Mesodermal cell (in vitro differentiated cells): ENCODE data around the gene ALK.

Experiments used
- H3K27ac ChIP-seq: 2 replicates; pipeline ENCODE4 v1.7.0; 2013; ENCODE audit warnings: mild to moderate bottlenecking, low read depth, low read length, moderate library complexity; ENCODE audit not compliant: severe bottlenecking
- H3K36me3 ChIP-seq: 2 replicates; pipeline ENCODE4 v1.7.1; 2013; ENCODE audit warnings: mild to moderate bottlenecking, low read length, moderate library complexity; ENCODE audit not compliant: control insufficient read depth, insufficient read depth
- H3K4me1 ChIP-seq: one replicate; pipeline ENCODE4 v1.7.1; 2013; ENCODE audit warnings: mild to moderate bottlenecking, low read length; ENCODE audit not compliant: insufficient read depth, control insufficient read depth, poor library complexity, severe bottlenecking
- H3K4me3 ChIP-seq: 2 replicates; pipeline ENCODE4 v1.7.0; 2013; ENCODE audit warnings: low read length, control low read depth, mild to moderate bottlenecking; ENCODE audit not compliant: insufficient read depth, poor library complexity, severe bottlenecking; ENCODE audit errors: extremely low read depth
- H3K9me3 ChIP-seq: 2 replicates; pipeline ENCODE4 v1.7.1; 2013; ENCODE audit warnings: mild to moderate bottlenecking, low read length, moderate library complexity; ENCODE audit not compliant: control insufficient read depth
- WGBS, 2 experiments: methylation state at CpG; one replicate each; pipeline ENCODE4 v1.1.5; 2013; ENCODE audit warnings: missing lambda C conversion rate in 2 of 2; ENCODE audit not compliant: insufficient coverage in 2 of 2; 5-methylcytosine and 5-hydroxymethylcytosine counted together

Gene ALK

GRCh38 chr2:29799628-29800027 is 121.8 kb downstream of the ALK start:
- Histone ChIP-seq H3K4me3 (no peak overlapping the region), H3K4me1 (no peaks in the 10 kb centered on the region), H3K36me3 (no peaks in the 10 kb centered on the region), H3K27ac (no peak overlapping the region), H3K9me3 (no peaks in the 10 kb centered on the region)
- 92 to 100% methylated on average over 2 to 3 of the region's 3 CpGs for WGBS, 2 experiments

- H3K4me1 ChIP-seq: no peaks in the 10 kb centered on the region
- no peaks in the 10 kb centered on the region for H3K36me3 ChIP-seq
- no peak overlapping the region for H3K27ac ChIP-seq
- WGBS, 2 experiments: 94% methylated on average over 2 of the region's 3 CpGs; no CpG with 5 or more reads in 1 of the 2 experiments
- no peaks in the 10 kb centered on the region for H3K9me3 ChIP-seq
- H3K4me3 ChIP-seq: no peak overlapping the region
These were observed 123.5 kb downstream of the ALK start for GRCh38 chr2:29797916-29798315.

DNA sequence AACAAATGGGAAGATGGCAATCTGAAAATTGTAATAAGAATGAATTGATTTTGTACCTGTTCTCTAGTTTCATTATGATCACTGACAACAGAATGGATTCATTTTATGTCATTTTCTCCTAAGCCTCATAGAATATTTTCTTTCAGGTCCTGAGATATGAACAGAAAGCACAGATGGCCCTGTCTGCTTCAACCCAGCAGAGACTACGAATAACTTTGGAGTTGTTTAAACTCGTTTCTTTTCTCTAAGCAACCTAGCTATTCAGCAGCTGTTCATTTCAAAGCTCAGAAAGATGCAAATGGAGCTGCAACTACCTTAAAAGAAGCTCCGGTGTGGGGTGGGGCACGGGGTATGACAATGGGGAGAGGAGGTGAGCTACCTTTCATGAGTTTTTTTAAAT is 124.9 kb downstream of the ALK start:
- WGBS, 2 experiments: 54% methylated on average over 2 of the region's 4 CpGs; no CpG with 5 or more reads in 1 of the 2 experiments
- Histone ChIP-seq H3K4me3 (no peak overlapping the region), H3K4me1 (no peaks in the 10 kb centered on the region), H3K36me3 (no peaks in the 10 kb centered on the region), H3K9me3 (no peaks in the 10 kb centered on the region), H3K27ac (no peak overlapping the region)

DNA sequence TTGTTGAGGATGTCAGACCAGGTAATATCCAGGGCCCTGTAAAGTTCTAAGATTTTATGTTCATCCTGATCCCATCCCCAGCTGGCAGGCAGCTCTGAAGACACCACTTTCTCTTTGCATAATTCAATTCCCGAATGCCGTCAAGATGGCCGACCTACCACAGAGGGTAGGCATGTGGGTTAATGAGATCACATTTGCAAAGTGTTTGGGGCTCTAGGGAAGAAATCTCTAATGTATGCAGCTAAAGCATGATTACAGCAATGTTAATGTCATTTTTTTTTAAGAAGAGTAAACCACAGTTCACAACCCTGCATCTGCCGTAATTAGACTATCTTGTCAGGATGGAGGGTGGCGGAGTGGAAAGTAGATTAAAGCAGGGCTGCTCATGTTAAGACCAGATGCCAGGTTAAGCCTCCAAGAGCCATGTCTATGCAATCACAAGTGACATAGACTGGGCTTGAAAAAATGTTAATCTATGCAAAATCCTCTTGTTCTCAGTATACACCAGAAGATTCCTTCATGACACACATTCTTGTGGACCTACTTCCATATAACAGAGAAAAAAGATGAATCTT is 131.4 kb downstream of the ALK start:
- no peaks in the 10 kb centered on the region for H3K4me1 ChIP-seq
- H3K4me3 ChIP-seq: no peak overlapping the region
- H3K36me3 ChIP-seq: no peaks in the 10 kb centered on the region
- H3K9me3 ChIP-seq: no peaks in the 10 kb centered on the region
- no peak overlapping the region for H3K27ac ChIP-seq
- 88 to 93% methylated on average over 3 to 4 of the region's 5 CpGs for WGBS, 2 experiments

GRCh38 chr2:29787473-29788465 is 133.6 kb downstream of the ALK start:
- WGBS, 2 experiments: 79 to 90% methylated on average over 7 to 8 of the region's 8 CpGs
- no peaks in the 10 kb centered on the region for H3K4me1 ChIP-seq
- no peak overlapping the region for H3K4me3 ChIP-seq
- H3K27ac ChIP-seq: no peak overlapping the region
- H3K9me3 ChIP-seq: no peaks in the 10 kb centered on the region
- H3K36me3 ChIP-seq: no peaks in the 10 kb centered on the region

- 100% methylated on average over 1 of the region's 5 CpGs for WGBS, 2 experiments
- Histone ChIP-seq H3K9me3 (no peaks in the 10 kb centered on the region), H3K27ac (no peak overlapping the region), H3K4me1 (no peaks in the 10 kb centered on the region), H3K4me3 (no peak overlapping the region), H3K36me3 (no peaks in the 10 kb centered on the region)
These were observed 135.0 kb downstream of the ALK start for GRCh38 chr2:29786361-29786760.

DNA sequence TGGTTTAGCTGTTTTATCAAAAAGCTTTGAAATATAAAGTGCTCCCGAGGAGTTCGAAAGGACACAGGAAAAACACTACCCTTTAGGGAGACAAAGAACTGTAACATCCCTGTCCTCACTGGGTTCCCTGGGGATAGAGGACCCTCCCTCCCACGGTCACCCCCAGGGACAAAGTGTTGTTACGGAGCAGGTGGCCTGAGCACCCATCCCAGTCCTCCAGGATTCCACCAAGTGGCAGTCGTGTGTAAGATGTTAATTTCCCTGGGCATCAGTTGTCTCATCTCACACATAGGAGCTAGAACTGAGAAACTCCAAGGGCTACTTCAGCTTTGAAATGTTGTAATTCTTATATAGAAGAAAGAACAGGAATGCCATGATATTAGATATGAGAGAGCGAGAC is 137.7 kb downstream of the ALK start:
- no peaks in the 10 kb centered on the region for H3K4me1 ChIP-seq
- H3K4me3 ChIP-seq: no peak overlapping the region
- WGBS, 2 experiments: 93 to 94% methylated on average over 1 to 4 of the region's 6 CpGs
- no peaks in the 10 kb centered on the region for H3K9me3 ChIP-seq
- H3K27ac ChIP-seq: no peak overlapping the region
- H3K36me3 ChIP-seq: no peaks in the 10 kb centered on the region

- H3K4me3 ChIP-seq: no peak overlapping the region
- no peak overlapping the region for H3K27ac ChIP-seq
- no peaks in the 10 kb centered on the region for H3K4me1 ChIP-seq
- no peaks in the 10 kb centered on the region for H3K36me3 ChIP-seq
- 78 to 83% methylated on average over 5 to 6 of the region's 7 CpGs for WGBS, 2 experiments
- no peaks in the 10 kb centered on the region for H3K9me3 ChIP-seq
These were observed 138.6 kb downstream of the ALK start for GRCh38 chr2:29782549-29783458.

DNA sequence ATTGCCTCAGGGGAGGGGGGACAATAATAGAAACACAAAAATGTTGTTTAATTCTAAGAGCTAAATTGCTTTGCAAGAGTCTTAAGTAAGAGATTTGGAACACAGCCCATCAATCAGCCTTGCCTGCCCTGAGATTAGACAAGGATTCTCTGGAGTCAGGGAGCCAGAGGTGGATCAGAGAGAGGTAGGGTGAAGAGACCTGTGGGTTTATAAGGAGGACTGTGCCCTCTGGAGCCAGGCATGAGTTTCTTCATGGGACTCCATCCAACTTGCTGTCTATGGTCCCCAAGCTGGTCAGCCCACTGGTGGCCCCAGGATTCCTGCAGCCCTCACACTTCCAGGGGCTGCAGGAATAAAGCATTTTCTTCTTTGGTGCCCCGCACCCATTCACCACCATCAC is 139.3 kb downstream of the ALK start:
- WGBS, 2 experiments: 100% methylated on average over 1 of the region's 1 CpG
- H3K36me3 ChIP-seq: no peaks in the 10 kb centered on the region
- H3K27ac ChIP-seq: no peak overlapping the region
- H3K4me1 ChIP-seq: no peaks in the 10 kb centered on the region
- H3K9me3 ChIP-seq: no peaks in the 10 kb centered on the region
- H3K4me3 ChIP-seq: no peak overlapping the region

DNA sequence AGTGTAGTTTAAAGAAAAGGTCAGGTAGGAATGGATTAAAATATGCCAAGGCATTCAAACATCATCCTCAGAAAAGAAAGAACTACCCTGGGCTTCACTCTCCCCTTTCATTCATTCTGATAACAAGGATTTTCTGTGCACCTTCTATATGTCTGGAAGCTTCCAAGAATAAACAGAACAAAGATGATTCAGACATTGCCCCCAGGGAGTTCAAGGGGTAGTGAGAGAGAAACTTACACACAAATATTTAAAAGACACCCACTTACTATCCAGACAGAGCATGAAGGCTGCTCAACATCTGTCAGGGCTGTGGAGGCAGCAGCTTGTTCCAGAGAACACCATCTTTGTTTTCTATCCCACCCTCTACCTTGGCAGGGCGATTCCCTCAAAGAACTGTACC is 140.5 kb downstream of the ALK start:
- WGBS, 2 experiments: 80 to 82% methylated on average over 1 of the region's 1 CpG
- no peak overlapping the region for H3K4me3 ChIP-seq
- H3K4me1 ChIP-seq: no peaks in the 10 kb centered on the region
- no peaks in the 10 kb centered on the region for H3K36me3 ChIP-seq
- no peak overlapping the region for H3K27ac ChIP-seq
- H3K9me3 ChIP-seq: no peaks in the 10 kb centered on the region
